ENCODE data around the gene CLEC18B. TPM values are rescaled to one million over a fixed set of nuclear protein-coding genes. Genes with fewer than 3 reads are reported as not detected.
A peak's percentile ranks its signal among the peaks of the same experiment; 100 is the strongest.
"Not testable (repeated sequence)": the region's sequence is repeated elsewhere in the genome, so short reads cannot be mapped to it uniquely, and the experiment has no call there.

CLEC18B gene
- total RNA-seq, 1 donor from 2014 or later, result 4.9 TPM

DNA sequence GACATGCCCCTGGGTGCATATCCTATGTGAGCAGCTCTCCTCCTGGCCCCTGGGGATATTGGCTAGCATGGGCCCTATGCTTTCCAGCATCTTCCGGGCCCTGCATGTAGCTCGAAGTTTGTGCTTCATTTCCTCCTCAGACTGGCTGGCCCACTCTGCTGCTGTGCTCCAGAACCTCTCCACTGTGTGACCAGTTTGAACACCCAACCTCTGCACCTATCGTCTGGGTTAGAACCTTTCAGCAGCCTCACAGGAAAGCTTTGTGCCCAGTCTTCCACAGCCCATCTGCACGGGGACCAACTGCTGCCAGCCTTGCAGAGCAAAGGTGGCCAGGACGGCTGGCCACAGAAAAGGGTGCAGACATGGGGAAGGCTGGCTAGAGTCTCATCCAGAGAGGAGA is 10.2 kb upstream of the CLEC18B start:
- Histone ChIP-seq H3K4me1 (ENCODE audit: insufficient read depth, low read length) (no peaks in the 10 kb centered on the region), H2AFZ (ENCODE audit: low read depth, low read length) (no peak overlapping the region), H3K36me3 (ENCODE audit: insufficient read depth, low read length) (no peaks in the 10 kb centered on the region), H3K9ac (ENCODE audit: low read length) (no peak overlapping the region), H4K20me1 (ENCODE audit: insufficient read depth, low read length) (no peaks in the 10 kb centered on the region), H3K4me2 (ENCODE audit: low read length) (no peak overlapping the region), H3K9me3 (ENCODE audit: insufficient read depth, low read depth, low read length) (no peaks in the 10 kb centered on the region), H3K27ac (ENCODE audit: low read depth, low read length) (no peak overlapping the region), H3K79me2 (ENCODE audit: insufficient read depth, low read length) (no peaks in the 10 kb centered on the region), H3K4me3 (ENCODE audit: insufficient read depth, low read depth, low read length) (no peak overlapping the region), H3K27me3 (ENCODE audit: insufficient read depth, low read length) (no peaks in the 10 kb centered on the region)
- FAIRE-seq (no peak), DNase-seq (ENCODE audit: low read depth) (no peak)
- TF ChIP-seq EZH2 (IDR thresholded peaks at IDR 0.05; ENCODE audit: insufficient read depth, low read length), result no peak
- TF ChIP-seq, protein P1, sequence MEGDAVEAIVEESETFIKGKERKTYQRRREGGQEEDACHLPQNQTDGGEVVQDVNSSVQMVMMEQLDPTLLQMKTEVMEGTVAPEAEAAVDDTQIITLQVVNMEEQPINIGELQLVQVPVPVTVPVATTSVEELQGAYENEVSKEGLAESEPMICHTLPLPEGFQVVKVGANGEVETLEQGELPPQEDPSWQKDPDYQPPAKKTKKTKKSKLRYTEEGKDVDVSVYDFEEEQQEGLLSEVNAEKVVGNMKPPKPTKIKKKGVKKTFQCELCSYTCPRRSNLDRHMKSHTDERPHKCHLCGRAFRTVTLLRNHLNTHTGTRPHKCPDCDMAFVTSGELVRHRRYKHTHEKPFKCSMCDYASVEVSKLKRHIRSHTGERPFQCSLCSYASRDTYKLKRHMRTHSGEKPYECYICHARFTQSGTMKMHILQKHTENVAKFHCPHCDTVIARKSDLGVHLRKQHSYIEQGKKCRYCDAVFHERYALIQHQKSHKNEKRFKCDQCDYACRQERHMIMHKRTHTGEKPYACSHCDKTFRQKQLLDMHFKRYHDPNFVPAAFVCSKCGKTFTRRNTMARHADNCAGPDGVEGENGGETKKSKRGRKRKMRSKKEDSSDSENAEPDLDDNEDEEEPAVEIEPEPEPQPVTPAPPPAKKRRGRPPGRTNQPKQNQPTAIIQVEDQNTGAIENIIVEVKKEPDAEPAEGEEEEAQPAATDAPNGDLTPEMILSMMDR (IDR thresholded peaks at IDR 0.05; ENCODE audit: insufficient read depth, low read depth, low read length), result no peak
- H3K27me3 Mint-ChIP-seq (ENCODE audit: low read depth, unreplicated experiment), result no peaks in the 10 kb centered on the region
- H3K27ac Mint-ChIP-seq (ENCODE audit: unreplicated experiment), result no peak overlapping the region
- H3K9me3 Mint-ChIP-seq (ENCODE audit: unreplicated experiment), result no peaks in the 10 kb centered on the region
- H3K4me3 Mint-ChIP-seq (ENCODE audit: unreplicated experiment), result no peak overlapping the region
- H3K4me1 Mint-ChIP-seq (ENCODE audit: low read depth, unreplicated experiment), result no peaks in the 10 kb centered on the region
- peaks cover 16% of the 10 kb centered on the region for H3K36me3 Mint-ChIP-seq (ENCODE audit: low read depth, unreplicated experiment)

DNA sequence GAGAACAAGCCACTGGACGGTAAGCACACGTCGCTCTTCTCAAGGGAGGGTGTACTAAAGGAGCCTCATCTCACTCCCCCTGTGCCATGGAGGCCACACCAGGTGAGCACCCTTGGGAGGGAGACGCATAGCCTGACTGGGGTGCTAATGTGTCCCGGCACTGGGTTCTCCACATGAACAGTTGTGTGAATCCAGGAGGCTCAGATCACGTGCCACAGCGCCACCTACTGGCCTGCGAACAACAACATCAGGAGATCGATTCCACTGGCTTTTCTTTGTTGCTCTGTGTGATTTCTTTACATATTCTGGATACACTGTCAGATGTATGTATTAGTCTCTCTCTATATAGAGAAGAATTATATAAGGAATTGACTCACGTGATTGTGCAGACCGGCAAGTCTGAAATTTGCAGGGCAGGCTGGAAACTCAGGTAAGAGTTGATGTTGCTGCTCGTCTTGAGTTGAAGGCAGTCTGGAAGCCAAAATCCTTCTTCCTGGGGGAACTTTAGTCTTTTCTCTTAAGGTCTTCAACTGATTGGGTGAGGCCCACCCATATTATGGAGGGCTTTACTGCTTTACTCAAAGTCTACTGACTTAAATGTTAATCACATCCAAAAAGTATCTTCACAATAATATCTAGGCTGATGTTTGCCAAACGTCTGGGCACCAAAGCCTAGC is 8.9 kb upstream of the CLEC18B start:
- H3K36me3 ChIP-seq (ENCODE audit: insufficient read depth, low read length); H3K27ac Mint-ChIP-seq (ENCODE audit: unreplicated experiment); H3K79me2 ChIP-seq (ENCODE audit: insufficient read depth, low read length); H3K9me3 ChIP-seq (ENCODE audit: insufficient read depth, low read depth, low read length); H3K4me3 Mint-ChIP-seq (ENCODE audit: unreplicated experiment); H3K9me3 Mint-ChIP-seq (ENCODE audit: unreplicated experiment); H2AFZ ChIP-seq (ENCODE audit: low read depth, low read length); H3K4me2 ChIP-seq (ENCODE audit: low read length); H3K4me3 ChIP-seq (ENCODE audit: insufficient read depth, low read depth, low read length); H3K9ac ChIP-seq (ENCODE audit: low read length); H3K4me1 ChIP-seq (ENCODE audit: insufficient read depth, low read length); H3K27ac ChIP-seq (ENCODE audit: low read depth, low read length); H3K27me3 ChIP-seq (ENCODE audit: insufficient read depth, low read length); FAIRE-seq; H4K20me1 ChIP-seq (ENCODE audit: insufficient read depth, low read length); H3K27me3 Mint-ChIP-seq (ENCODE audit: low read depth, unreplicated experiment); H3K4me1 Mint-ChIP-seq (ENCODE audit: low read depth, unreplicated experiment); DNase-seq (ENCODE audit: low read depth): not testable (repeated sequence)
- TF ChIP-seq, protein P1 (IDR thresholded peaks at IDR 0.05; ENCODE audit: insufficient read depth, low read depth, low read length), result peak; percentile 64
- H3K36me3 Mint-ChIP-seq (ENCODE audit: low read depth, unreplicated experiment), result peaks cover 11% of the 10 kb centered on the region

DNA sequence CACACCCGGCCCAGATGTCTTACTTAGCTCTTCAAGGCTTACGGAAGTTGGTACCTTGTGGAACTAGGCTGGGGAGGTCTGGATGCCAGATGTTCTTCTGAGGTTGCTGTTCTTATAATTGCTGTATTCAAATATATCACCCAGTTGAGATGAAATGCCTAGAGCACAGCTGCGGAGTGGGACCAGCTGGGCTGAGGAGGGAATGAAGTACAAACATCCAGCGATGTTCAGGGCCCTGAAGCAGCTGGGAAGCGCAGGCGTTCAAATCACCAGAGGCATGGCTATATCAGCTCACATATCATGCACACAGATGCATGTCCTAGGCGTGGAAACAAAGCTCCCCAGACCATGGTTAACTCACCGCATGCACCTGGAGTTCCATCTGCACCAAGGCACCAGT is 7.2 kb upstream of the CLEC18B start:
- not testable (repeated sequence) for FAIRE-seq; H2AFZ ChIP-seq (ENCODE audit: low read depth, low read length); H3K27ac ChIP-seq (ENCODE audit: low read depth, low read length); H3K4me3 Mint-ChIP-seq (ENCODE audit: unreplicated experiment); H3K9ac ChIP-seq (ENCODE audit: low read length); H4K20me1 ChIP-seq (ENCODE audit: insufficient read depth, low read length); H3K27me3 Mint-ChIP-seq (ENCODE audit: low read depth, unreplicated experiment); H3K79me2 ChIP-seq (ENCODE audit: insufficient read depth, low read length); H3K9me3 Mint-ChIP-seq (ENCODE audit: unreplicated experiment); H3K27me3 ChIP-seq (ENCODE audit: insufficient read depth, low read length); H3K4me1 Mint-ChIP-seq (ENCODE audit: low read depth, unreplicated experiment); H3K4me3 ChIP-seq (ENCODE audit: insufficient read depth, low read depth, low read length); H3K36me3 ChIP-seq (ENCODE audit: insufficient read depth, low read length); H3K9me3 ChIP-seq (ENCODE audit: insufficient read depth, low read depth, low read length); H3K4me1 ChIP-seq (ENCODE audit: insufficient read depth, low read length); H3K27ac Mint-ChIP-seq (ENCODE audit: unreplicated experiment); DNase-seq (ENCODE audit: low read depth); H3K36me3 Mint-ChIP-seq (ENCODE audit: low read depth, unreplicated experiment); H3K4me2 ChIP-seq (ENCODE audit: low read length)

DNA sequence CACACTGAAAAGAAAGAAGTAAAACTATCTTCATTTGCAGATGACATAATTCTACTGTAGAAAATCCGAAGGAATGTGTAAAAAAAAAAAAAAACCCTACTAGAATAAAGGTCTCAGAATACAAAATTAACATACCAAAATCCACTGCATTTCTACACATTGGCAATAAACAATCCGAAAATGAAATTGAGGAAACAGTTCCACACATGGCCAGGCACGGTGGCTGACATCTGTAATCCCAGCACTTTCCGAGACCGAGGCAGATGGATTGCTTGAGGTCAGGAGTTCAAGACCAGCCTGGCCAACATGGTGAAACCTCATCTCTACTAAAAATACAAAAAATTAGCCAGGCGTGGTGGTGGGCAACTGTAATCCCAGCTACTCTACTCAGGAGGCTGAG is 4.5 kb upstream of the CLEC18B start:
- H3K27ac ChIP-seq (ENCODE audit: low read depth, low read length); H3K4me1 Mint-ChIP-seq (ENCODE audit: low read depth, unreplicated experiment); H3K9me3 Mint-ChIP-seq (ENCODE audit: unreplicated experiment); H3K4me1 ChIP-seq (ENCODE audit: insufficient read depth, low read length); H3K27me3 ChIP-seq (ENCODE audit: insufficient read depth, low read length); H2AFZ ChIP-seq (ENCODE audit: low read depth, low read length); H3K4me2 ChIP-seq (ENCODE audit: low read length); H3K79me2 ChIP-seq (ENCODE audit: insufficient read depth, low read length); FAIRE-seq; H3K4me3 Mint-ChIP-seq (ENCODE audit: unreplicated experiment); H3K9me3 ChIP-seq (ENCODE audit: insufficient read depth, low read depth, low read length); H3K27ac Mint-ChIP-seq (ENCODE audit: unreplicated experiment); H4K20me1 ChIP-seq (ENCODE audit: insufficient read depth, low read length); H3K27me3 Mint-ChIP-seq (ENCODE audit: low read depth, unreplicated experiment); DNase-seq (ENCODE audit: low read depth); H3K36me3 ChIP-seq (ENCODE audit: insufficient read depth, low read length); H3K4me3 ChIP-seq (ENCODE audit: insufficient read depth, low read depth, low read length); H3K9ac ChIP-seq (ENCODE audit: low read length); H3K36me3 Mint-ChIP-seq (ENCODE audit: low read depth, unreplicated experiment): not testable (repeated sequence)

DNA sequence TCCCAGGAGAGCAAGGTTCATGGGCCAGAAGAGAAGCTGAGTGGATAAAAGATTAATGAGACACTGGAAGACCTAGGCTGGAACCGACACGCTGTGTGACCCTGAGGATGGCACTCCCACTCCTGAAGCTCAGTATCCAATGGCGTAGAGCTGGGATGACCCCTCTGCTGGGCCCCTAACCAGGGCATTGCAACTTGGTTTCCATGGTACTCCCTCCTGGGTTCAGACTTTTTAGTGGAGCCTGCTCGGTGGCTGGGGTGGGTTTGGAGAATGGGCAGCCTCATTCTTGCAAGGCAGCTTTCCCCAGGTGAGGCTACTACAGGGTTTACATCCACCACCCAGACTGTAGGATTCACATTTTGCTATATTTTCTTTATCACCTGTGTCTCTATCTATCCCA is 2.4 kb upstream of the CLEC18B start:
- H3K4me1 Mint-ChIP-seq (ENCODE audit: low read depth, unreplicated experiment); H3K27ac ChIP-seq (ENCODE audit: low read depth, low read length); H3K4me2 ChIP-seq (ENCODE audit: low read length); H3K79me2 ChIP-seq (ENCODE audit: insufficient read depth, low read length); H3K9ac ChIP-seq (ENCODE audit: low read length); H3K27me3 Mint-ChIP-seq (ENCODE audit: low read depth, unreplicated experiment); FAIRE-seq; H3K4me3 ChIP-seq (ENCODE audit: insufficient read depth, low read depth, low read length); H3K4me1 ChIP-seq (ENCODE audit: insufficient read depth, low read length); DNase-seq (ENCODE audit: low read depth); H3K4me3 Mint-ChIP-seq (ENCODE audit: unreplicated experiment); H4K20me1 ChIP-seq (ENCODE audit: insufficient read depth, low read length); H2AFZ ChIP-seq (ENCODE audit: low read depth, low read length); H3K9me3 Mint-ChIP-seq (ENCODE audit: unreplicated experiment); H3K27ac Mint-ChIP-seq (ENCODE audit: unreplicated experiment); H3K27me3 ChIP-seq (ENCODE audit: insufficient read depth, low read length); H3K36me3 ChIP-seq (ENCODE audit: insufficient read depth, low read length); H3K9me3 ChIP-seq (ENCODE audit: insufficient read depth, low read depth, low read length); H3K36me3 Mint-ChIP-seq (ENCODE audit: low read depth, unreplicated experiment): not testable (repeated sequence)

Measured in astrocyte (in vitro differentiated cells and primary cell).